ENCODE results near the gene IRX6. TPM values are rescaled to one million over a fixed set of nuclear protein-coding genes. Genes with fewer than 3 reads are reported as not detected.

Gene IRX6
- total RNA-seq, 1 experiment from 2014 or later: 0.22 TPM

DNA sequence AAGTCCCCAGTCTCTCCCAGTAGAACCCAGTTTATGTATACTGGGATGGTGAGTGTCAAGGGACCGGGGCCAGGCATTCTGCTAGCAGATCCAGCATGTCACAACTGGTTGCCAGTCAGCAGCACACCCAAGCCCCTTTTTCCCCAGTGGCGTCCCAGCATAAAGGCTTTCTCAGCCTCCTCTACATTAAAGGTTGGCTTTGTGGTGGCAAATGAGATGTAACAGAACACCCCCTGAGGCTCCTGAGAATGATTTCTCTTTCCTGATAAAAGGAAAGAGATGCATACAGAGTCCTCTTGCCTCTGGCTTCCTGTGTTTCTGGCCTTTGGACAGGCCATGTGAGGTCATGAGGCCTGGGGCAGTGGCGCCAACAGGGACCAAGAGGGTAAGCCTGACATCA, 27.9 kb downstream of the IRX6 start:
- ChIA-PET CTCF (interaction anchor here (1.0 to 1.2 kb wide), 2 partner anchors 19 to 29 kb away, joined by 3 to 4 read pairs; no protein-coding TSS in a partner anchor), POLR2A (no interaction called here)
- DNase-seq (ENCODE audit: low spot score) (no peak), ATAC-seq (no peak)
- H3K27me3 Mint-ChIP-seq (ENCODE audit: low read depth): no peaks in the 10 kb centered on the region
- TF ChIP-seq JAZF1 (CRISPR knock-in tag; IDR thresholded peaks at IDR 0.05): no peak
- TF ChIP-seq E2F4 (CRISPR knock-in tag; IDR thresholded peaks at IDR 0.05; ENCODE audit: borderline replicate concordance, low read depth): no peak
- TF ChIP-seq, protein P1, sequence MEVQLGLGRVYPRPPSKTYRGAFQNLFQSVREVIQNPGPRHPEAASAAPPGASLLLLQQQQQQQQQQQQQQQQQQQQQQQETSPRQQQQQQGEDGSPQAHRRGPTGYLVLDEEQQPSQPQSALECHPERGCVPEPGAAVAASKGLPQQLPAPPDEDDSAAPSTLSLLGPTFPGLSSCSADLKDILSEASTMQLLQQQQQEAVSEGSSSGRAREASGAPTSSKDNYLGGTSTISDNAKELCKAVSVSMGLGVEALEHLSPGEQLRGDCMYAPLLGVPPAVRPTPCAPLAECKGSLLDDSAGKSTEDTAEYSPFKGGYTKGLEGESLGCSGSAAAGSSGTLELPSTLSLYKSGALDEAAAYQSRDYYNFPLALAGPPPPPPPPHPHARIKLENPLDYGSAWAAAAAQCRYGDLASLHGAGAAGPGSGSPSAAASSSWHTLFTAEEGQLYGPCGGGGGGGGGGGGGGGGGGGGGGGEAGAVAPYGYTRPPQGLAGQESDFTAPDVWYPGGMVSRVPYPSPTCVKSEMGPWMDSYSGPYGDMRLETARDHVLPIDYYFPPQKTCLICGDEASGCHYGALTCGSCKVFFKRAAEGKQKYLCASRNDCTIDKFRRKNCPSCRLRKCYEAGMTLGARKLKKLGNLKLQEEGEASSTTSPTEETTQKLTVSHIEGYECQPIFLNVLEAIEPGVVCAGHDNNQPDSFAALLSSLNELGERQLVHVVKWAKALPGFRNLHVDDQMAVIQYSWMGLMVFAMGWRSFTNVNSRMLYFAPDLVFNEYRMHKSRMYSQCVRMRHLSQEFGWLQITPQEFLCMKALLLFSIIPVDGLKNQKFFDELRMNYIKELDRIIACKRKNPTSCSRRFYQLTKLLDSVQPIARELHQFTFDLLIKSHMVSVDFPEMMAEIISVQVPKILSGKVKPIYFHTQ (CRISPR knock-in tag; IDR thresholded peaks at IDR 0.05): no peak
- TF ChIP-seq, protein P2, sequence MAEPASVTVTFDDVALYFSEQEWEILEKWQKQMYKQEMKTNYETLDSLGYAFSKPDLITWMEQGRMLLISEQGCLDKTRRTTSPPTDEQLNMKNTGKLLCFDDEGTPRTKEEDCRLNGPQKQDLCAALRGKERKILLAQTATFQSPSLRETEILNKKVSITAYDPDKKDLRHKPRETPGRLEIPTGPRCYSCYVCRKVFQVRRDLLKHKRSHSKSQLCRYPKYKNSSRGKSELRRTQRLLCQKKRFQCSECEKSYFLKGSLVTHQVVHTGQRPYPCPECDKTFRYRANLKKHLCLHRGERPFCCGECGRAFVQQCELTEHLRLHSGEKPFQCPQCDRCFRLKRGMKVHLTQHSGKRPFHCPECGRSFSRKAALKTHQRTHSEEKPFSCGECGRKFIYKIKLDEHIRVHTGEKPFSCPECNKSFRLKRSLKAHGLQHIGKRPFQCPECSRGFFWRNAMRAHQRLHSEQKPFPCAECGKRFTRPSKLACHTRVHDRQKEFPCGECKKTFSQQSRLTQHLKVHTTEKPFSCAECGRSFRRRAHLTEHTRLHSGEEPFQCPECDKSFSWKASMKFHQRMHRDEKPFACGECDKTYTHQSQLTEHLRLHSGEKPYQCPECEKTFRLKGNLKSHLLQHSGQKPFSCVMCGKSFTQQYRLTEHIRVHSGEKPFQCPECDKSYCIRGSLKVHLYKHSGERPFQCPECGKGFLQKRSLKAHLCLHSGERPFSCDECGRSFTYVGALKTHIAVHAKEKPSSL (CRISPR knock-in tag; conservative IDR thresholded peaks at IDR 0.05): no peak
- 0 out of 2 replicates have a peak, but pooled peaks cover 5% of the 10 kb centered on the region for H3K9me3 Mint-ChIP-seq
- H3K4me3 Mint-ChIP-seq: no peak overlapping the region
- no peaks in the 10 kb centered on the region for H3K36me3 Mint-ChIP-seq
- H3K27ac Mint-ChIP-seq: no peak overlapping the region
- no peaks in the 10 kb centered on the region for H3K4me1 Mint-ChIP-seq

GRCh38 chr16:55357241-55357640, 33.2 kb downstream of the IRX6 start:
- Mint-ChIP-seq H3K36me3 (no peaks in the 10 kb centered on the region), H3K4me1 (no peaks in the 10 kb centered on the region), H3K27ac (no peak overlapping the region), H3K27me3 (ENCODE audit: low read depth) (no peaks in the 10 kb centered on the region), H3K4me3 (no peak overlapping the region), H3K9me3 (0 out of 2 replicates have a peak, but pooled peaks cover 5% of the 10 kb centered on the region)
- ATAC-seq: no peak
- DNase-seq (ENCODE audit: low spot score): no peak
- ChIA-PET POLR2A (no interaction called here), CTCF (no interaction called here)
- TF ChIP-seq, protein P3, sequence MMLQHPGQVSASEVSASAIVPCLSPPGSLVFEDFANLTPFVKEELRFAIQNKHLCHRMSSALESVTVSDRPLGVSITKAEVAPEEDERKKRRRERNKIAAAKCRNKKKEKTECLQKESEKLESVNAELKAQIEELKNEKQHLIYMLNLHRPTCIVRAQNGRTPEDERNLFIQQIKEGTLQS (CRISPR knock-in tag; conservative IDR thresholded peaks at IDR 0.05): no peak
- TF ChIP-seq ATF2 (CRISPR knock-in tag; IDR thresholded peaks at IDR 0.05; ENCODE audit: borderline replicate concordance, low read depth) (no peak), ATF1 (CRISPR knock-in tag; IDR thresholded peaks at IDR 0.05) (no peak), ETV6 (CRISPR knock-in tag; IDR thresholded peaks at IDR 0.05) (no peak), ZNF232 (CRISPR knock-in tag; IDR thresholded peaks at IDR 0.05) (no peak), PRRX2 (CRISPR knock-in tag; IDR thresholded peaks at IDR 0.05) (no peak), ZBTB21 (CRISPR knock-in tag; IDR thresholded peaks at IDR 0.05; ENCODE audit: borderline replicate concordance) (no peak), IRF2 (CRISPR knock-in tag; IDR thresholded peaks at IDR 0.05; ENCODE audit: borderline replicate concordance, low read depth) (no peak), JUN (CRISPR knock-in tag; IDR thresholded peaks at IDR 0.05) (no peak), ELF4 (CRISPR knock-in tag; IDR thresholded peaks at IDR 0.05; ENCODE audit: low read depth) (no peak)
- TF ChIP-seq, protein P2 (CRISPR knock-in tag; conservative IDR thresholded peaks at IDR 0.05): no peak
- TF ChIP-seq, protein P4, sequence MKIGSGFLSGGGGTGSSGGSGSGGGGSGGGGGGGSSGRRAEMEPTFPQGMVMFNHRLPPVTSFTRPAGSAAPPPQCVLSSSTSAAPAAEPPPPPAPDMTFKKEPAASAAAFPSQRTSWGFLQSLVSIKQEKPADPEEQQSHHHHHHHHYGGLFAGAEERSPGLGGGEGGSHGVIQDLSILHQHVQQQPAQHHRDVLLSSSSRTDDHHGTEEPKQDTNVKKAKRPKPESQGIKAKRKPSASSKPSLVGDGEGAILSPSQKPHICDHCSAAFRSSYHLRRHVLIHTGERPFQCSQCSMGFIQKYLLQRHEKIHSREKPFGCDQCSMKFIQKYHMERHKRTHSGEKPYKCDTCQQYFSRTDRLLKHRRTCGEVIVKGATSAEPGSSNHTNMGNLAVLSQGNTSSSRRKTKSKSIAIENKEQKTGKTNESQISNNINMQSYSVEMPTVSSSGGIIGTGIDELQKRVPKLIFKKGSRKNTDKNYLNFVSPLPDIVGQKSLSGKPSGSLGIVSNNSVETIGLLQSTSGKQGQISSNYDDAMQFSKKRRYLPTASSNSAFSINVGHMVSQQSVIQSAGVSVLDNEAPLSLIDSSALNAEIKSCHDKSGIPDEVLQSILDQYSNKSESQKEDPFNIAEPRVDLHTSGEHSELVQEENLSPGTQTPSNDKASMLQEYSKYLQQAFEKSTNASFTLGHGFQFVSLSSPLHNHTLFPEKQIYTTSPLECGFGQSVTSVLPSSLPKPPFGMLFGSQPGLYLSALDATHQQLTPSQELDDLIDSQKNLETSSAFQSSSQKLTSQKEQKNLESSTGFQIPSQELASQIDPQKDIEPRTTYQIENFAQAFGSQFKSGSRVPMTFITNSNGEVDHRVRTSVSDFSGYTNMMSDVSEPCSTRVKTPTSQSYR (CRISPR knock-in tag; IDR thresholded peaks at IDR 0.05): no peak
- TF ChIP-seq, protein P5, sequence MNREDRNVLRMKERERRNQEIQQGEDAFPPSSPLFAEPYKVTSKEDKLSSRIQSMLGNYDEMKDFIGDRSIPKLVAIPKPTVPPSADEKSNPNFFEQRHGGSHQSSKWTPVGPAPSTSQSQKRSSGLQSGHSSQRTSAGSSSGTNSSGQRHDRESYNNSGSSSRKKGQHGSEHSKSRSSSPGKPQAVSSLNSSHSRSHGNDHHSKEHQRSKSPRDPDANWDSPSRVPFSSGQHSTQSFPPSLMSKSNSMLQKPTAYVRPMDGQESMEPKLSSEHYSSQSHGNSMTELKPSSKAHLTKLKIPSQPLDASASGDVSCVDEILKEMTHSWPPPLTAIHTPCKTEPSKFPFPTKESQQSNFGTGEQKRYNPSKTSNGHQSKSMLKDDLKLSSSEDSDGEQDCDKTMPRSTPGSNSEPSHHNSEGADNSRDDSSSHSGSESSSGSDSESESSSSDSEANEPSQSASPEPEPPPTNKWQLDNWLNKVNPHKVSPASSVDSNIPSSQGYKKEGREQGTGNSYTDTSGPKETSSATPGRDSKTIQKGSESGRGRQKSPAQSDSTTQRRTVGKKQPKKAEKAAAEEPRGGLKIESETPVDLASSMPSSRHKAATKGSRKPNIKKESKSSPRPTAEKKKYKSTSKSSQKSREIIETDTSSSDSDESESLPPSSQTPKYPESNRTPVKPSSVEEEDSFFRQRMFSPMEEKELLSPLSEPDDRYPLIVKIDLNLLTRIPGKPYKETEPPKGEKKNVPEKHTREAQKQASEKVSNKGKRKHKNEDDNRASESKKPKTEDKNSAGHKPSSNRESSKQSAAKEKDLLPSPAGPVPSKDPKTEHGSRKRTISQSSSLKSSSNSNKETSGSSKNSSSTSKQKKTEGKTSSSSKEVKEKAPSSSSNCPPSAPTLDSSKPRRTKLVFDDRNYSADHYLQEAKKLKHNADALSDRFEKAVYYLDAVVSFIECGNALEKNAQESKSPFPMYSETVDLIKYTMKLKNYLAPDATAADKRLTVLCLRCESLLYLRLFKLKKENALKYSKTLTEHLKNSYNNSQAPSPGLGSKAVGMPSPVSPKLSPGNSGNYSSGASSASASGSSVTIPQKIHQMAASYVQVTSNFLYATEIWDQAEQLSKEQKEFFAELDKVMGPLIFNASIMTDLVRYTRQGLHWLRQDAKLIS (CRISPR knock-in tag; IDR thresholded peaks at IDR 0.05; ENCODE audit: borderline replicate concordance): no peak

Measured in WTC11 (cell line).